Stimulated activated naive CD4-positive, alpha-beta T cell treated with Interleukin-2 at 50 U/mL for 16 hours (primary cell): Measurements from ENCODE around the gene TRIP10.

Source experiments
- DNase-seq: peaks from one replicate; lab custom pipeline; 2025; lab: John Stamatoyannopoulos, UW

The TRIP10 gene

DNA sequence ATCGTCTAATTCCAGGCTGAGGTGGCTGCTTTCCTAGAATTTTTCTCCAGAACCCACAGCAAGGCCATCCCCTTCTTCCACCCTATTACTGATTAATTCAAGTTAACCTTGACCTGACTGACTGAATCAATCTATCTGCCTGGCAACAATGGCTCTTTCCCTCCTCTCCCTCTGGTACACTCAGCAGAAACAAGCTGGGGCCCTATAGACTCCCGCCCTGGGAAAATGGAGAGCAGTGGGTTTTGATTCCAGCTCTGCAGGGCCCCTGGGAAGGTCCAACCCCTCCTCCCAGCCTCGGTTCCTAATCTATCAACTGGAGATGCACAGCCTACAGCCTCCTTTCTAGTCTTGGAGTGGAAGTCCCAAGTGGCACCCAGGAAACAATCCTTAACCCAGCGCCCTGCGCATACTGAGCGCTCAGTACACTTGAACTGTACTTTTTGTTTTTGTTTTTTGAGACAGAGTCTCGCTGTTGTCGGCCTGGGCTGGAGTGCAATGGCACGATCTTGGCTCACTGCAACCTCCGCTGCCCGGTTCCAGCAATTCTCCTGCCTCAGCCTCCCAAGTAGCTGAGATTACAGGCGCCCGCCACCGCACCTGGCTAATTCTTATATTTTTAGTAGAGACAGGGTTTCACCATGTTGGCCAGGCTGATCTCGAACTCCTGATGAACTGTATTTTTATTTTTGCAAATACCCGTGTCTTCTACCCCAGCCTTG, 13.8 kb upstream of the TRIP10 start:
- DNase-seq, result no peak

GRCh38 chr19:6728346-6728745, 11.1 kb upstream of the TRIP10 start:
- DNase-seq, result no peak

GRCh38 chr19:6729573-6730152, 9.8 kb upstream of the TRIP10 start:
- DNase-seq, result no peak

- DNase-seq, result no peak
Observed at GRCh38 chr19:6730153-6730804, 9.2 kb upstream of the TRIP10 start.

- DNase-seq, result no peak
Observed at GRCh38 chr19:6730941-6731670, 8.4 kb upstream of the TRIP10 start.

- no peak for DNase-seq
Observed at GRCh38 chr19:6731822-6732221, 7.7 kb upstream of the TRIP10 start.

- no peak for DNase-seq
Observed at GRCh38 chr19:6732803-6733337, 6.6 kb upstream of the TRIP10 start.

GRCh38 chr19:6733338-6734095, 6.0 kb upstream of the TRIP10 start:
- DNase-seq, result no peak

- DNase-seq, result no peak
Observed at GRCh38 chr19:6734096-6734696, 5.3 kb upstream of the TRIP10 start.

DNA sequence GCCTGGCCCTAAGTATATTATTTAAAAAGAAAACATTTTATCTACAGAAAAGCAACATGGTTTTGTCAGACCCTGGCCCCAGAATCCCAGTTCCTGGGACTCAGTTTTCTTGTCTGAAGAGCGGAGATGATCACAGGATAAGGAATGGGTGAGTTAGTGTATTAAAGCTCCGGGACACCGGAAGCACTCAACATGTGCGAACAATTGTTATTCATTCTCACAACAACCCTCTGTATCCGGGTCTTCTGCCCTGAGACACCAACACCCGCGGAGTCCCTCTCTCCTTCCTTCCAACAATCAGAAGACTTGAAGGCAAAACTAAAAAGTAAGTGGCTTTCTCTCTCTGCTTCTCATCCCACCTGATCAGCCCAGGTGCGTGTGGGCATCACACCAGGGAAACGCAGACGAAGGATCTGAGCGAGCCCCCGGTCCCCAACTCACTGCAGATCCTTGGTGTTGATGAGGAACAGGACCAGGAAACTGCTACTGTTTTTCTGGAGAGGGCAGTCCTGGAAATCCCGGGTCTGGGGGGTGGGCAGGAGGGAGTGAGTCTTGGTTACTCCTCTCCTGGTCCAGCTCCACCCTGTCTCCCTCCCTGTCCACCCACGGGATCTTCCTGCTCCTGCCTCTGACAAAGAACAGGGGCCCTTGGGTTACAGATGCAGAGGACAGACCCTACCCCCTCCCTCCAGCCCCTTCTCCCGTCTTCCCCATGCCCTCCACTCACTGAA, 4.1 kb upstream of the TRIP10 start:
- DNase-seq, result no peak

DNA sequence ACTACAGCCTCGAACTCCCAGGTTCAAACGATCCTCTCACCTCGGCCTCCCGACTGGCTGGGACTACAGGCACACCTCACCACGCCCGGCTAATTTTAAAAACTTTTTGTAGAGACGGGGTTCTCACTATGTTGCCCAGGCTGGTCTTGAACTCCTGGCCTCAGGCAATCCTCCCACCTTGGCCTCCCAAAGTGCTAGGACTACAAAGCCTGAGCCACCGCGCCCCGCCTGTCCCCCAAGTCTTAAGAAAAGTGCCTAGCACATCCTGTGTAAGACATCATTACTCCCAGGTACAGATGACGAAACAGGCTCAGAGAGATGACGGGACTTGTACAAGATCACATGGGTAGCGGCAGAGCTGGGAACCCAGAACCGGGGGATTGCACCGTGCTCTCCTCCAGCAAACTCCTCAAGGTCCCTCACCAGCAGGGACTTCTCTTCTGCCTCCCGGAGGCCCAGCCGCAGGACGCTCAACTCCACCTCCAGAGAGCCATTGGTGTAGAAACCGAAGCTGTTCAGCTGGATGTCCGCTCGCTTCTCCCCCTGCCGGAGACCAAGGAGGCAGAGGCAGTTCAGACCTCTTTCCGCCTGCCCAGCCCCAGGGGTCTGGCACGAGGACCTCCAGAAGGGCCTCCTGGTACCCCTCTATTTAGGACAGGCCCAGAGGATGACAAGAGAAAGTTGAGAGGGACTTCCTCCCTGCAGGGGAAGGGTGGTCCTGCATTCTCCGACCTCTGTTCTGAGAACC, 3.1 kb upstream of the TRIP10 start:
- peak; percentile 80 for DNase-seq

GRCh38 chr19:6736917-6737283, 2.6 kb upstream of the TRIP10 start:
- peak; percentile 45 for DNase-seq

DNA sequence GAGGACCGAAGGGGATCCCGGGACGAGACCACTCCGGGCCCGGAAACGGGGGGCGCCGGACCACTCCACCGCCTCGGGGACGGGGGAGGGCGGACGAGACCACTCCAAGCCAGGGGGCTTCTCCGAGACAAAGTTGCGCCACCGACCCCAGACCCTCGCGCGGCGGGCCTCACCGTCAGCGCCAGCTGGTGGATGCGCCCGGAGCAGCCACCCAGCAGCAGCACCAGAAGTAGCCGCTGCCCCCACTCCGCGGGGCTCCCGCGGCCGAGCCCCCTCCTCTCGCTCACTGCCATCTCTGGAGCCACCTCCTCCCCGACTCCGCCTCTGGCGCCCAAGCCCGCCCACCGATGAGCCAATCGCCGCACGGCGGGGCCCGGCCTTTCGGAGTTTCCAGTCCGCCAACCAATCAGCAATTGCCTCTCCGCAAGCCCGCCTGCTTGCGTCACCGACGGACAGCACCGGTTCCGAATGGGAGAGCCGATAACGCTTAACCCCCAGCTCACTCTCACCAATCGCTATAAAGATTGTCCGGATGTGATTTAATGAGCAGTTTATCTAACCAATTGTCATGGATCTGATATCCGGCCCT, 2.1 kb upstream of the TRIP10 start, which contains the start of gene GPR108:
Gene GPR108 (minus strand): TSS at position 297 of the 589 bp plus-strand sequence. CDS start 4 bp downstream, at position 293.
- peak; percentile 99 for DNase-seq

- peak; percentile 73 for DNase-seq
Observed at GRCh38 chr19:6737873-6738786, 1.4 kb upstream of the TRIP10 start.

- no peak for DNase-seq
Observed at GRCh38 chr19:6738787-6739389, 592 bp upstream of the TRIP10 start.

- no peak for DNase-seq
Observed at GRCh38 chr19:6739883-6740588, 556 bp downstream of the TRIP10 start.
